Stimulated activated CD8-positive, alpha-beta memory T cell treated with anti-CD3 and anti-CD28 coated beads, Interleukin-4, amount 100 ng/mL, for 48 hours (primary cell): ENCODE results near the gene PLEKHM2.

Experiments used
- DNase-seq: peaks from one replicate; pipeline ENCODE4 v3.0.0-alpha.2; 2020

The PLEKHM2 gene

DNA sequence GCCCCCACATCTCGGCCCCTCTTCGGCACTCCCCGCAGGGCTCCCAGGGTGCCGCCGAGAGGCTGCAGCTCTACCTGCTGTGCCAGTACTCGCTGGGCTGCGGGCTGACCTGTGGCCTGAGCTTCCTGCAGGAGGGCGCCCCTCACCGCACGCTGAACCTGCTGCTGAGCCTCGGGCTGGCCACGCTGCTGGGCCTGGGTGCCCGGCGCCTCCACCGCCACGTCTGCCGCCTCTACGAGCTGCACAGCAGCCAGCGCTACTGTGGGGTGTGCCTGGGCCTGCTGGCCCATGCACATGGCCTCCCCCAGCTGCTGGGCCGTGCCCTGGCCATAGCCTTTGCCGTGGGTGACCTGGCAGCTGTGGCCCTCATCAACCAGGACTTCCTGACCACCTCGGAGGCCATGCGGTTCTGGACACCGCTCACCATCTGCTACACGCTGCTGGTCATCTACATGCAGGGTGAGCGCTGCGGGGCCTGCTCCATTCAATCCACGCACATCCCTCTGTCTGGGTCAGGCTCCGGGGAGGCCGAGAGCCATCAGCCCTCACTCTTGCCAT, 60.1 kb downstream of the PLEKHM2 start:
- no peak for DNase-seq

DNA sequence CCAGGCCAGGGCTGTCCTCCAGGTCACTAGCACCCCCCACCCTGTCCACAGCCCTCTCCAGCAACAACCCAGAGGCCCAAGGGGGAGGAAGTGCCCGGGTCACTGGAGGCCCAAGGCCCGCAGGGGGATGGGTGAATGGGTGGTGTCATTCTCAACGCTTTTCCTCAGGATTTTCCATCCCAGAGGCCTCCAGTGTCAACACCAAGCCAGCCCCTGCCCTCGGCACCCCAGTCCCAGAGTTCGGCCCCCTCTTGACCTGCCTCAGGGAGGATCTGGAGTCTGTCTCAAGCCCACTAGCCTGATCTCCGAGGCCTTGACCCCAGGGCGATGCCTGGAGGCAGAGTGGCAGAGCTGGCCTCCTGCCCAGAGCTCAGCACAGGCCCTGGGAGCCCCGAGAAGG, 63.3 kb downstream of the PLEKHM2 start:
- no peak for DNase-seq

DNA sequence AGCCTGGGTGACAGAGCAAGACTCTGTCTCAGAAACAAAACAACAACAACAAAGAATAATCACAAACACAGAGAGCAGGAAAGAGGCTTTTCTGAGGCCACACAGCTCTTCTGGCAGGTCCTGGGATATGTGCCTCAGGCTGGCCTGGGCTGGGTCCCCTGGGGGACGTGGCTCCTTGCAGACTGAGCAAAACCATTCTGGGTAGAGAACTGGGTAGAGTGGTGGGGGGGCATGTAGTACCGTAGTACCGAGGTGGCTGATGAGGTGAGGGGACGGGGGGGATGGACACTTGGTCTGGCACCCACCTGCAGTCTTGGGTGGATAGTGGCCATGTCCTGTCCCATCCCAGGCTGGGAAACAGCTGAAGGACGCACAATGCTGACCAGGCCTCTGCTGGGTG, 64.1 kb downstream of the PLEKHM2 start:
- DNase-seq: no peak

DNA sequence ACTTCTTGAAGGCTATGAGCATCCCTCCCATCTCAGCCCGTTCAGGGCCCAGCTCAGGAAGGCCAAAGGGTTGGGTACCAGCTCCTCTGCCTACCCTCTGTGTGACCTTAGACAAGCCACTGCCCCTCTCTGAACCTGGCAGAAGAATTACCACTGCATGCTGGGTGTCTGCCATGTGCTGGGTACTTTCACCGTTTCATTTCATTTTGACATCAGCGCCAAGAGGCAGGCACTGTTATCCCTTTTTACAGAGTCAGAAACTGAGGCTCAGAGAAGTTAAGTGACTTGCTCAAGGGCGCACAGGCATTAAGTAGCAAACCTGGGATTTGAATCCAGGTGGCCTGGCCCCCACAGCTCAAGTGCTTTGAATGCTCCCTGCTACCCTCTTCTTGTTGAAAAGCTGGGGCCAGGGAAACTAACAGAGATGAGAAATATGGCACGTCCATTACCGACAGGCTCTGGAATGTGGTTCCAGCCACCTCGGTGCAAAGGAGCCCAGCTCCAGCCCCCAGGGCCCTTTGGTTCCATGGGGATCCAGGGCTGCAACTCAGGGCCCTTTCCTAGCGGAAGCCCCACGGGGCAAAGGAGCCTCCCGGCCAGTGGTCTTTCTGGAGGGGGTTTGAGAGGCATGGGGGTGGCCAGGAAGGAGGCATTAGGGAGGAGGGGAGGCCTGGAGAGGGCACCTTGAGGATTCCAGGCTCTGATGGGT, 64.7 kb downstream of the PLEKHM2 start:
- no peak for DNase-seq

DNA sequence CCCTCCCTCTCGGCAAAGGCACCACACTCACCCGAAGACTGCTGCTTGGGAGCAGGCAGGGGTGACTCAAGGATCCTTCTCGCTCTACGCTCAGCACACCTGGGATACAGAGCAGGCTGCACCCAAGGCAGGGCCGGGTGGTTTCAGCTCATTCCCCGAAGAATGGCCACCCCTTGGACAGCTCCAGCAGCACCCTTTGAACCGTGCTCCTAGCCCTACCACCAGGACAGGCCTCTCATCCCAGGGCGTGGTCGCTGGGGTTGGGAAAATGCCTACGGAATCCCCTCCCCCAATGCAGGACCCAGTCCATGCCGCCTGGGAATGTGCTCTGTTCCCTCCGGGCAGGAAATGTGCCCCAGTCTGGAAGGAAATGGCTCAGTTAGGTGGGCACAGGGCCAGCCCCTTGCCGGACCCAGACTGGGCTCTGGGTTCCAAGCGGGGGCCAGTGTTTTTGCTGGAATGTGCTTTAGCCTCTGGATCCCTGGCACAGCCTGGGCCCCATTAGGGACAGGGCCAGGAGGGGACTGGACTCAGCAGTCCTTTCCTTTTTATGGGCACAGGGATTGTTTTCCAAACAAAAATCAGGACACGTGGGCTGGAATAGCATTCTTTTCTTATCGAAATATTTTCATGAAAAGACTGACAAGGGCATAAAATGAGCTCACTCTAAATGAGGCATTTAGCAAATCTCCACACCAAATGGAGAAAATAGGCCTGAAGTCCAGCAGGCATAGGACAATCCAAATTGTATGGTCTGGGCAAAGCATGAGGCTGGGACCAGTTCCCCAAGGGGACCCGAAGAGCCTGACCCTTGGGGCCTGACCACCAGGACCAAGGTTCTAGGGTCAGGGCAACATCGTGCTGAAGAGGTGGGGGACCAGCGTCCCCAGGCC, 65.5 kb downstream of the PLEKHM2 start:
- no peak for DNase-seq

DNA sequence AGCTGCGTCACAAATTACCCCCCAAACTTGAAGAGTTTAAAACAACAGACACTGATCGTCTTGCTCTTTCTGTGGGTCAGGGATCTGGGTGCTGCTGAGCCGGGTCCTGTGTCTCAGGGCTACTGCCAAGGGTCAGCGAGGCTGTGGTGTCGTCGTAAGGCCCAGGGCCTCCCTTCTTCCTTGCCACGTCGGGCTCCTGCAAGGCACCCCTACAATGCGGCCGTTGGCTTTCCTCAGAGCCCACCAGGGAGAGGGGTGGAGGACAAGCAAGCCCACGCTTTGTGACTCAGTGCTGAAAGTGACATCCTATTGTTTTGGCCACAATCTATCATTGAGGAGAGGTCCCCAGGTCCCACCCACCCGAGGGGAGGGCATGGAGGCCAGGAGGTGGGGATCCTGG, 66.8 kb downstream of the PLEKHM2 start:
- DNase-seq: no peak

DNA sequence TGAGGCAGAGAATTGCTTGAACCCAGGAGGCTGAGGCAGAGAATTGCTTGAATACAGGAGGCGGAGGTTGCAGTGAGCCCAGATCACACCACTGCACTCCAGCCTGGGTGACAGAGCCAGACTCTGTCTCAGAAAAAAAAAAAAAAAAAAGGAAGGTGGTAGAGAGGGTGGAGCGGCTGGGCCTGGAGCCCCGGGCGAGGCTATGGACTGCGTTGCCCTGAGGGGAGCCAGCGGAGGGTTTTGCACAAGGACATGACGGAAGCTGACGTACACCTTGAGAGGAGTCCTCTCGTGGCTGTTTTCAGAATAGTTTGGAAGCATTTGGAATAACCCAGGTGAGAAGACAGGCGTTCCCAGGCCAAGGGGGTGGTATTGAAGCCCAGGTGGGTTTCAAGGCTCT, 67.6 kb downstream of the PLEKHM2 start:
- no peak for DNase-seq

DNA sequence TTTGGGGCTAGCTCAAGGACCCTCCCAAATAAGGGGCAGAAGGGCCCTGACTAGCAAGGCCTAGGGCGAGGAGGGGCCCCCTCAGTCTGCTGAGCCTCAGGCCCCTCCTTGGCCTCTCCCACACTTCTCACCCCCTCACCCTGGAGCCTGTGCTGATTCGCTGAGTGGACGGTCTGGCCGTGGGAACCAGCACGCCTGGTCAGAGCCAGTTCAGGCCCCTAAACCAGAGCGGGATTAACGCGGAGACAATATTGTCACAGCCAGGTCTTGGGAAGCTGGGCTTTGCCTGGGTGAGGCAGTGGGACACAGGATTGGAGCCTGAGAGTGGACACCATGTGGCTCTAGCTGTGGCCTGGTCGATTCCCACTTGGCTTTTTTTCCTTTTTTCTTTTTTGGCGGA, 69.7 kb downstream of the PLEKHM2 start:
- no peak for DNase-seq

DNA sequence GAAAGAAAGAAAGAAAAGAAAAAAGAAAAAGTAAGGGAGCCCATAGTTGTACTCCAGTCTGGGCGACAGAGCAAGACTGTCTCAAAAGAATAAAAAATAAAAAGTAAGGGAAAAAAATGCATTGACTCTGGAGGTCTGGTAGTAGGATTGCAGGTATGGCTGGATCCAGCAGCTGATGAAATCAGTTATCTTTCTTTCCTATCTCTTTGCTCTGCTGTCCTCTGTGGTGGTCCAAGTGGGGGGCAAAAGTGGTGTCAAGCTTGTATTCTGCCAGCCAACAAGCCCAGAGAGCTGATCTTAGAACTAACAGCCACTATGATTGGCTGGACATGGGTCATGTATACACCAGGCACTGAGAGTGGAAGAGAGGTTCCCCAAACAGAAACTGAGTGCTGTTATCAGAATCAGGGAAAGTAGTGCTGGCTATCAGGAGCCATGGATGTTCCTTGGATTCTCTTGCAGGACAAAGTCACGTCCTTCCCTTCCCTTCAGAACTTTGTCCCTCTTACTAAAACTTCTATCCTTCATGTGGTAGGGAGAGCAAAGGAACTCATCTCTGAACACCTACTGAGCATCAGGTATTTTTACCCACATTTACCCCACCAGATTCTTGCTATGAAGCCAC, 71.0 kb downstream of the PLEKHM2 start:
- DNase-seq: no peak

DNA sequence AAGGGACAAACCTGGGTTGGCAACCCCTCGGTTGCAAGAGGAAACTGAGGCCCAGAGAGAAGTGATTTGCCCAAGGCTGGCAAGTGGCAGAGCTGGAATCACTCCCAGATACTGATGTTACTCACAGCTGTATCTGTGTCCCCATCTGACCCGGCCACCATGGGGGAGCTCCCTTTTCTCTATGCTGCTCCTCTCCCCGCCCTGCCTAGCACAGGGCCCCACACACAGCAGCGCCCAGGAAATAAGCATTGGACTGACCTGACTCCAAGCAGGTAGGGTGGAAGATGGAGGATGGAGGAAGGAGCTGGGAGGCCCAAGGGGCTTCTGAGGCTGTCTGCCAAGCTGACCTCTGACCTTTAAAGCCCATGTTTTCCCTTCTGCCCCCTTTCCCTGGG, 71.5 kb downstream of the PLEKHM2 start:
- no peak for DNase-seq

DNA sequence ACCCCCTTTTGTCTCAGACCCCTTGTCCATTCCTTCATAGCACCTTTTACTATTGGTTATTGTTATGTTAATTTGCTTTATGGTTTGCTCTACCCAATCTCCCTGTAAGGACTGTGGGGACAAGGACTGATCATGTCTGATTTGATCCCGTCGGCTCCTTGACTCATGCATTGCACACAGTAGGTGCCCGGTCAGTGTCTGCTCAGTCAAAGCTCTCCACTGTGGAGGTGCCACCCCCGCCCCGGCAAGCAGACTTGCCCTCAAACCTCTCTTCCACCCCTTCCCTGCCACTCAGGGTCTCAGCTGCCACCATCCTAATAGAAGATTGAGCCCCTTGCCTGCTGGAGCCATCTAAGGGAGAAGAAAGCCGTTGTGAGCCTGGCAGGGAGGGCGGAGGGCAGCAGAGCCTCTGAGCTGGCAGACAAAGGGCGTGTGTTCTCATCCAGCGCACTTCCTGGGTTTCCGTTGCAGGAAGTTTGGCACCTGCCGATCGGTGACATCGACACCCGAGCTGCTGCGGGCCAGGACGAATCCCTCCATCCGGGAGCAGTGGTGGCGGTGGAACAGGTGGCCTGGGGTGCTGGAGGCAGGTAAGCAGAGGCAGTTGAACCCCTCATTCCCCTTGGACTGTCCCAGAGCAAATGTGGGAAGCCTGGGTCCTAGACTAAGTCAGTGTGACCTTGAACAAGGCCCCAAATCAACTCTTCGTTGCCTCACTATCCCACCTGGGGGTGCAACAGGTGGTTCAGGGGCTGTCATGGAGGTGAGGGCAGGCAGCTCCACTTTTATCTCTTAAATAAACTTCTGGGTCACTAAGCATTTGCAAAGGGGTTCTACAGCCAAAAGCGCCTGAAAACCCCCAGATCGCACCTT, 72.3 kb downstream of the PLEKHM2 start:
- DNase-seq: no peak

DNA sequence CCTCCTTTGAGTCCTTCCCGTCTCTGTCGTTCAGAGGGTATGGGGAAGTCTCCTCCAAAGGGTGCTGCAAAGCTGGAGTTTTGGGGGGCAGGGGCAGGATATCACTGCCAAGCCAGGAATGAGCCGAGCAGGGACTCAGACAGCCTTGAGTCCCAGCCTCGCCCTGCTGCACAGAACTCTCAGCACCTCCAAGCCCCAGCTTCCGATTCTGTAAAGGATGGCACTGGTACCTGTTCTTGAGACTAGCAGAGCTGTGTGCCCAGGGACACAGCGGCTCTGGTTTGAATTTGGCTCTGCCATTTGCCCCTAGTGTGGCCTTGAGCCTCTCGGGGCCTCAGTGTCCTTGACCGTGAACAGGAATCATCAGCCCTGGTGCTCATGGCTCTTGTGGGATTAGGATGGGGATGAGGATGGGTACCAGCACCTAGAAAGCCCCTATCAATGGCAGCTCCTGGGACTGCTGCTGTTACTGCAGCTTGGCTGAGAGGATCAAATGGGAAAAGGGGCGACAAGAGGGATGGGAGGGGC, 73.0 kb downstream of the PLEKHM2 start:
- DNase-seq: no peak

DNA sequence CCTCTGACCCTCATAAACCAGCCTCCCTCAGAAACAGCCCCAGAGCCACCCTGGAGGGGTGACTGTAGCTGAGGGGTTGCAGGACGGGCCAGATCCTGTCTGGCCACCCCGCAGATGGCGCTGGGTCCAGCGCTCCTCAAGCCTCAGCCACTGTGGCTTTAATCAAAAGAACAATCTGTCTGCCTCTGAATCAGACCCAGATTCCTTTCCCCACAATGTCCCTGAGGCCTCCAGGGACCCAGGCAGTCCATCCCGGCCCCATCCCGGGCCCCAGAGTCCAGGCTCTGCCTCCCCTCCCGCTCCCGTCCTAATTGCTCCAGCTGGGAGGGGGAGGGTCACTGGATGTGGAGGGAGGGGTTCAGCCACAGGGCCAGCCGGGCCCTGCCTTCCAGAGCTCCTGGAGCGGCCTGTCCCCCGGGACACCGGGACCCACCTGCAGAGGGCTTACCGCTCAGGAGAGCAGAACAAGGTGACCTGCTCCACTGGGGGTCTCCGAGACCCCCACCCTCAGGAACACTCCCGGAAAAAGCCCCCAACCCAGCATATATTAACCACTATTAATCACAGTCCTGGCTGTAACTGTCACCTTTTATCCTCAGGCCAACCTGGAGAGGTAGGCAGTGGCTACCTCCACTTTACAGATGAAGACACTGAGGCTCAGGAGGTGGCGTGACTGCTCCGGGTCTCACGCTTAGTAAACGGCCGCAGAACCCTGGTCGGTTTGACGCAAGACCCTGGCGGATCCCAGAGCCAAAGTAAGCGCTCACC, 73.6 kb downstream of the PLEKHM2 start:
- DNase-seq: no peak

DNA sequence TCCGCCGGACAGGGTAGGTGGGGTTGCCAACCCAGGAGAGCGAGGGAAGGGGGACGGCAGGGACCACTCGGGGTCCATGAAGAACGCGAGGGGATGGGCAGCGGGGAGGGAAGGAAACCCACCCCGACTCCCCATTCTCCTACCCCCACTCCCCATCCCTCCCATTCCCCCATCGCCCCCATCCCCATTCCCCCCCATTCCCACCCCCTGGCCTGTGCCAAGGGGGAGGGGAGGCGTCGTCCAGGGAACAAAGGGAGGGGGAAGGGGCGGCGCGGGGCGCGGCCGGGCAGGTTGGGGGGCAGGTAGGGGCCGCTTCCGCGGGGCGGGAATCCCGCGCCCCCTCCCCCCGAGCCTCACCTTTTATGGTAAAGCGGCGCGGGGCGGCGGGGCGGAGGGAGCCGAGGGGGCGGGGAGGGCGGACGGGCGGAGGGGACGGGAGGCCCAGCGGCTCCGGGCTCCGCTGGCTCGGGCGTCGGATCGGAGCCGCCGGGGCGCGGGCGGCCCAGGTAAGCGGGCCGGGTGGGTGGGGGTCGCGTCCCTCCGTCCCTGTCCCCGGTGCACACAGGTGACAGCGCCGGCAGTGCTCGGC, 74.3 kb downstream of the PLEKHM2 start, which contains the start of gene FBLIM1:
Gene FBLIM1, plus strand, starts transcription at position 453 of the 589 bp plus-strand sequence. CDS start 6,189 bp downstream, outside the sequence.
- DNase-seq: no peak

DNA sequence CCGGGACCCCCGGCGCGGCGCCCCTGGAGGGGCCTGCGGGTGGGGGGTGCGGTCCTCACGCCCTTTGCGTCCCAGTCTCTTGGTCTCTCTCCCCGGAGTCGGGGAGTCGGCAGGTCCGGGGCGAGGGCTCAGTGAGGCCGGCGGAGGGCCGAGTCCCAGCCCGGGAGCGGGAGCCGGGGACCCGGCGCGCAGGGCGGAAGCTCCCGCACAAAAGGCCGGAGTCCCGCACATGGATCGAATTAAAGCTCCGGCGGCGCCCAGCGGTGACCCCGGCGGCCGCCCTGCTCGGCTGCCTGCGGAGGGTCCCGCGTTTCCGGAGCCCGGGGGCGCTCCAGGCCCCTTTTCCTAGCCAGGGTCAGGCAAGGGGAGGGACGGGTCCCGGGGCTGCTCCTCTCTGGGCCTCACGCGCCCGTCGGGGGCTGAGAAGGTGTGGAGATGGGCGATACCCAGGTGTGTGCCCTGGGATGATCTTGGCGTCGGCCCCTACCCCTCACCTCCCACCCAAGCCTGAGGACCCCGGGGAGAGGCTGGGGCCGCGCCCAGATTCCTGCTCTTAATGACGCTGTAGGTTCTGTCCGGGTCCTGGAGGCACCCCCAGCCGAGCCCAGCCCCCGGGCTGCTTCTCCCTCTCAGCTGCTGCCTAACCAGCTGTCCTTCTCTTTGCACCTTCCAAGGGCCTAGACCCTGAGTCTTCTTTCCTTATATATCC, 75.0 kb downstream of the PLEKHM2 start:
- DNase-seq: no peak

DNA sequence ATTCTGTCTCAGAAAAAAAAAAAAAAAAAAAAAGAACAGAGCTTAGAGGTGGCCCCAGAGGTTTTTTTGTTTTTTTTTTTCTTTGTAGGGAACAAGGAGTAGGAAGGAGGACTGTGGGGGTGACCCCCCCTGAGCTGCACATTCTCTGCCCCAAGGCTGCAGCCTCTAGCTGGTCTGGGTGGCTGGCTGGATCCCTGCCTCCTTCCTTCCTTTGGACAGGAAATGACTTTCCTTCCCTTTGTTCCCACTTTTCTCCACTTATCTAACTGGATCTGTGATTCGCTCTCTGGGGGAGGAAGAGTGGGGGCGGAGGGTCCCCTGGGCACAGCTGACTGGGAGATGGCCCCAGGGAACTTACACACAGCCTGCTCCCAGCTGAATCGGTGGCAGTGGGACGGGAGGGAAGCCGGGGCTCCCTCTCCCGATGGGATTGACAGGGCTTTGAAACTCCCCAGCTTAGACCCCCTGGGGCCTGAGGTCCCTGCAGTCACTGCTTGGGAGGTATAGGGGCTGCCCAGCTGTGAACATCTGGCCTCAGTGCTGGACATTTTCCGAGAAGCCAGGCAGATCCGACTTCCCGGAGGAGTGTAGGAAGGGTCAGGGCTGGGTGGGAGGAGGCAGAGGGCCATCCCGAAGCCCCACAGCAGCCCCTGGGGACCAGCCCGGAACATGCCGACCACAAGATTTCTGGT, 76.5 kb downstream of the PLEKHM2 start:
- no peak for DNase-seq

DNA sequence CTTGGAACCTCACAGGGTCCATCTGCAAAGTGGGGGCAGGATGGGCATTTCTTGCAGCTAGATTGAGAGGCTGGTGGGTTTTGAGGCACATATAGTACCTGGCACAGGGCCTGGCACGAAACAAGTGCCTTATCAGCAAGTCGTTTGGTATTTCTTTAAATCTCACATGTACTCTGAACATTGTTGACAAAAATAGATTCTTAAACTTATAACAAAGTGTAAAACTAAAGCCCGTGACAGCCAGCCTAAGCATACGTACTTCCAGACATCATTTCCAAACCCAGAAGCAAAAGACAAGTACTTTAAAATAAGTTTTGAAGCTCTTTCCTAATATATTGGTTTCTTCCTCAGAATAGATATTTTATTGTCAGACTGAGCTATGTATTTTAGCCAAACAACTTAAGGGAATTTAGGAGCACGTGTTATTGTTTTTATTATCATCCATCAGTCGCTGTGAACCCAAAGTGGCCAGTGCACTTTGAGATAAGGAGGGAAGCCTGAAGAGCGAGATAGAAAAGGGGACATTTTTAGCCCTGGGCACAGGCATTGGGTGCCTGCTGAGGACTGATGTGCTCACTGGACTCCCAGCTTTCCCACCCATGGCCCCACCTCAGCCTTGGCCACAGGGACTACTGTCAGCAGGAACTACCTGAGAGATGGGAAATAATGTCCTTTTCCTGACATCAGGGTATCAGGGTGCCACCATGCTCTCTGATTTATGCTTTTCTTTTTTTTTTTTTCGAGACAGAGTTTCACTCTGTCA, 77.4 kb downstream of the PLEKHM2 start:
- no peak for DNase-seq

DNA sequence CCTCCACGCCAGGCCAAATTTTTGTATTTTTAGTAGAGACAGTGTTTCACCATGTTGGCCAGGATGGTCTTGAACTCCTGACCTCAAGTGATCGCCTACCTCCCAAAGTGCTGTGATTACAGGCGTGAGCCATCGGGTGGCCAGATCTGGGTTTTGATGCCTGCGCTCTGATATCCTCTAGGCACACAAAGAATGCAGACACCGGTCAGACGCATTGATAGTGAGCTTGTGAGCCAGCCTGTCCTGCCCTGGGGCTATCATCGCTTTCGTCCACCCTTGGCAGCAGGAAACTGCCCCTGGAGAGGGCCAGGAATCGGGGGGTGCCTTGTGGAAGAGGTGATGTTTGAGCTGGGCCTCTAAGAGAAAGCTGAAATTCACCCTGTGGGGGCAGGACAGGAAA, 78.4 kb downstream of the PLEKHM2 start:
- no peak for DNase-seq

DNA sequence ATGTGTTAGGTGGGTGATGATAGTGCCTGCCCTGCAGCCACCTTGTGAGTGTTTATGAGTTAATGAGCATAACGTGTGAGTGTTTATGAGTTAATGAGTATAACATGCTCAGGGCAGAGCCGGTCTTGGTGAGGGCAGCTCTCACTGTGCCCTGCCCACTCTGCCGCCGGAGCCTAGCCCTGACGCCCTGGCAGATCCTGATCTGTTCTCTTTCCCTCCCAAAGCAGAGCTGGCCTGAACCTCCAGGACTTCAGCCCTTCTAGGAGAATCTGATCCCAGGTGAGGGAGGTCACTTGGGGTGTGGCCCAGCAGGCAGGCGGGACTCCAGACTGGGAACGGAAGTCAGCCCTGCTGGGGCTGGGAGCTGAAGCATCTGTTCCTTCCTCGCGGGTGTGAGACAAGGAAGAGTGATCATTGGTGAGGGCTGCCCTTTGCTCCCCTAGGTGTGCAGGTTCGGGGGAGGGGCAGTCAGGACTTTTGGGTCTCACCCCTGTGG, 80.2 kb downstream of the PLEKHM2 start:
- DNase-seq: no peak
